Ovary (tissue), 3 donors: ENCODE results near the gene FOXP1.

Experiments used
- EP300 ChIP-seq: sonication (generic); formaldehyde crosslinking; IDR thresholded peaks from one replicate; pipeline ENCODE4 v1.6.1; 2017; ENCODE audit warnings: antibody characterized with exemption
- POLR2A ChIP-seq: fragments of 450-650 bp; IDR thresholded peaks from one replicate; pipeline ENCODE4 v1.6.1; 2017; ENCODE audit warnings: antibody characterized with exemption, mild to moderate bottlenecking, moderate library complexity
- TF ChIP-seq, protein P1 (sequence below), 3 donors: fragments of 450-650 bp in 2 of 3; fragments of 200-600 bp in 1 of 3; IDR thresholded peaks; one replicate each; pipeline versions ENCODE4 v1.5.1 to v1.8.0; 2016 to 2022; ENCODE audit warnings: antibody characterized with exemption in 3 of 3, mild to moderate bottlenecking in 1 of 3
- donor health status: DM: no; HTN: no; CAD: no.

DNA sequence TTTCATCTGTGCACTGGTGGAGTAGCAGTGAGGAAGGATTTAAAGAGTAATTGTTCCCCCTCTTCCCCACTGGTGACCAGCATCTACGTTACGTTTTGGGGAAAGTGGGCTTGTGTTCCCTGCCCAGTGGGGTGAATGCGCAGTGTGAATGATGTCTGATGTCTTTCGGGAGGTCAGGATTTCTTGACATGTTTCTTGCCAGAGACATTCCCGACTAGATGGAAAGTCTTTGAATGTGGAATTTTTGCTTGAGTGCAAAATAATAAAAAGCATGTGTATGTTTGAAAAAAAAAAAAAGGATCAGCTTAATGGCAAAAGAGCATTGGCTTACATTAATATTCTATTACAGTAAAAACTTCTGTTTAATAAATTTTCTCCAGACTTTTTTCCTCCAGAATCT lies 632.2 kb downstream of the FOXP1 start:
- TF ChIP-seq, protein P1, sequence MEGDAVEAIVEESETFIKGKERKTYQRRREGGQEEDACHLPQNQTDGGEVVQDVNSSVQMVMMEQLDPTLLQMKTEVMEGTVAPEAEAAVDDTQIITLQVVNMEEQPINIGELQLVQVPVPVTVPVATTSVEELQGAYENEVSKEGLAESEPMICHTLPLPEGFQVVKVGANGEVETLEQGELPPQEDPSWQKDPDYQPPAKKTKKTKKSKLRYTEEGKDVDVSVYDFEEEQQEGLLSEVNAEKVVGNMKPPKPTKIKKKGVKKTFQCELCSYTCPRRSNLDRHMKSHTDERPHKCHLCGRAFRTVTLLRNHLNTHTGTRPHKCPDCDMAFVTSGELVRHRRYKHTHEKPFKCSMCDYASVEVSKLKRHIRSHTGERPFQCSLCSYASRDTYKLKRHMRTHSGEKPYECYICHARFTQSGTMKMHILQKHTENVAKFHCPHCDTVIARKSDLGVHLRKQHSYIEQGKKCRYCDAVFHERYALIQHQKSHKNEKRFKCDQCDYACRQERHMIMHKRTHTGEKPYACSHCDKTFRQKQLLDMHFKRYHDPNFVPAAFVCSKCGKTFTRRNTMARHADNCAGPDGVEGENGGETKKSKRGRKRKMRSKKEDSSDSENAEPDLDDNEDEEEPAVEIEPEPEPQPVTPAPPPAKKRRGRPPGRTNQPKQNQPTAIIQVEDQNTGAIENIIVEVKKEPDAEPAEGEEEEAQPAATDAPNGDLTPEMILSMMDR (IDR thresholded peaks at IDR 0.05): no peak
- TF ChIP-seq EP300 (no peak), POLR2A (no peak)
